GM19468 (cell line): ENCODE data around the gene PIK3R5.
"Not testable (repeated sequence)": the region's sequence is repeated elsewhere in the genome, so short reads cannot be mapped to it uniquely, and the experiment has no call there.

Experiments used
- ATAC-seq: cut with Tn5 transposase; IDR thresholded peaks from one replicate; pipeline ENCODE4 v1.9.1; 2021; ENCODE audit warnings: mild to moderate bottlenecking, moderate library complexity, moderate number of reproducible peaks; ENCODE audit not compliant: unreplicated experiment; ENCODE audit errors: extremely low read depth

The PIK3R5 gene

GRCh38 chr17:8885163-8885966, 80.1 kb downstream of the PIK3R5 start:
- not testable (repeated sequence) for ATAC-seq

GRCh38 chr17:8884336-8884990, 81.0 kb downstream of the PIK3R5 start:
- no peak for ATAC-seq

DNA sequence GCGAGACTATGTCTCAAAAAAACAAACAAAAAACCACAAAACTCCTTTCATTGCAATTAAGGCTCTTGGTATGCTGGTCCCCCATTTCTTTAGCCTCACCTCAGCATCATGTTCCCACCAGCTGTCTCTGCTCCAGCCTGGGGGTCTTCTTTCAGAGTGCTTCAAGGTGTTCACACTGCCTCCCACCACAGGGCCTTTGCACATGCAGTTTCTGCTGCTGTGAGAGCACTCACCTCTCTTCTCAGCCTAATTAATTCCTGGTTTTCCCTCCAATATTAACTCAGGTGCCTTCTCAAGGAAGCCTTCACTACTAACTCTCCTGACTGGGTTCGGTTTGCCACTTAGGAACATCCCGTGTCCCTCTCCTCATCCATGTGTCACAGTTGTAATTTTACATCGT, 82.2 kb downstream of the PIK3R5 start:
- ATAC-seq: no peak

- no peak for ATAC-seq
These were observed 83.9 kb downstream of the PIK3R5 start for GRCh38 chr17:8881606-8882005.

- ATAC-seq: no peak
These were observed 85.0 kb downstream of the PIK3R5 start for GRCh38 chr17:8880466-8880865.

DNA sequence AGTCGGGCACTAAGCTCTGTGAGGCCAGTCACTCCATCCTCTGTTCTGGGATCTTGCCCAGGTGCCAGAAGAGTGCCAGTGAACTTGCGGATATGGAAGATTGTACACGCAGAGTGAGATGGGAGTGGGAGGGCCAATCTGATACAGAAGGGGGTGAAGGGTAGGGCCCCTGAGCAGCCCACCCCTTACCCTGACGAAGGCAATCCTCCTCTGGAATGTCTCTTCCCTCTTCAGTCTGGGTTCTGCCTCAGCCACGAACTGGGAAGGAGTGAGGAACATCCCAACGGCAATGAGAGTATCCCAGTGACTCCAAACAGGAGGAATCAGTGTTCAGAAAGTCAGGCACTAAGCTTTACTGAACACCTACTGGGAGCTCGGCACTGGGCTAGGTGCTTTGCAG, 86.1 kb downstream of the PIK3R5 start:
- no peak for ATAC-seq

DNA sequence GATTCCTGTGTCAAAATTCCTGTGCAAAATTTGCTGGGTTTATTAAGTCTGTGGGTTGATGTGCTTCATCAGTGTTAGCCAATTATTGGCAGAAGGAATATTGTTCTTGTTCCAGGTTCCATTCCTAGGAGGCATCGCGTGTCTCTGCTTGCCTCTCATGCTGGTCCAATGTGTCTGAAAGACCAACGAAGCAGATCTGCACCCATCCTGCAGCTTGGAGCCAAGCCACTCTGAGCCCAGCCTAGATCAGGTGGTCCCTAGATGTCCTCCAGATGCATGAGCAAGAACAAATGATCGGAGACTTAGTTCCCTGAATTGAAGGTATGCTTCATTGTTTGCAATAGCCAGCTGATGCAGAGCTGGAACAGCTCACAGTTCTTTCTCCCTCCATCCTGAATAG, 87.5 kb downstream of the PIK3R5 start:
- ATAC-seq: no peak

- no peak for ATAC-seq
These were observed 89.5 kb downstream of the PIK3R5 start for GRCh38 chr17:8875957-8876356.

- no peak for ATAC-seq
These were observed 90.1 kb downstream of the PIK3R5 start for GRCh38 chr17:8875436-8875835.

- ATAC-seq: no peak
These were observed 91.4 kb downstream of the PIK3R5 start for GRCh38 chr17:8873801-8874715.

DNA sequence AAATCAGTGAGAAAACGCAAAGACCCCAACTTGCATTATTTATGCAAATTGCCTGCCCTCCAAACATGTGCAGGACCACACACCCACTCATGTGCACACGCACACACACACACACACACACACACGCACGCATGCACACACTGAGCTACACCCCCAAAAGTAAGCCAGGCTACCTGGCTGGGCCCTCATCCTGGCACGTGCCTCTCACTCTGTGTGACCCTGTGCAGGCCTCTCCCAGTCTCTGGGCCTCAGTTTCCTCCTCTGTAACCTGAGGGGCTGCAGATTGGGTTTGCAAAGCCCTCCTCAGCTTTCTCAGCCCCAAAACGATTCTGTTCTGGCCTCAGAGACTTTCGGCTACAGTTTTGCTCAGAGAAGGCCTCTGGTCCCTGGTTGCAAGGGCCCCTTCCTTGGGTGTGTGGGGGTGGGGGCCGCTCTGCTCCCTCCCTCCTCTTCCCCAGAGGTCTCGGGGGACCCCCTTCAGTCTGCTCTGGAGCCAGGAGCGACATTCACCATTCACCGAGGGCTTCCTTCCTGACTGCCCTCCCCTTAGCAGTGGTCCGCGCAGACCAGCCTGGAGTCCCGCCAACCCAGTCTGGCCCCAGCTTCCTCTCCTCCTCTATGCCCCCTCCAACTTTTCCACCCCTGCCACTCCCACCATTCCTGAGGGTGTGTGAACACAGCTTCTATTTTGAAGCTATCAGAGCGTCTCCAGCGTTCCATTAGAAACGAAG, 92.6 kb downstream of the PIK3R5 start:
- no peak for ATAC-seq

DNA sequence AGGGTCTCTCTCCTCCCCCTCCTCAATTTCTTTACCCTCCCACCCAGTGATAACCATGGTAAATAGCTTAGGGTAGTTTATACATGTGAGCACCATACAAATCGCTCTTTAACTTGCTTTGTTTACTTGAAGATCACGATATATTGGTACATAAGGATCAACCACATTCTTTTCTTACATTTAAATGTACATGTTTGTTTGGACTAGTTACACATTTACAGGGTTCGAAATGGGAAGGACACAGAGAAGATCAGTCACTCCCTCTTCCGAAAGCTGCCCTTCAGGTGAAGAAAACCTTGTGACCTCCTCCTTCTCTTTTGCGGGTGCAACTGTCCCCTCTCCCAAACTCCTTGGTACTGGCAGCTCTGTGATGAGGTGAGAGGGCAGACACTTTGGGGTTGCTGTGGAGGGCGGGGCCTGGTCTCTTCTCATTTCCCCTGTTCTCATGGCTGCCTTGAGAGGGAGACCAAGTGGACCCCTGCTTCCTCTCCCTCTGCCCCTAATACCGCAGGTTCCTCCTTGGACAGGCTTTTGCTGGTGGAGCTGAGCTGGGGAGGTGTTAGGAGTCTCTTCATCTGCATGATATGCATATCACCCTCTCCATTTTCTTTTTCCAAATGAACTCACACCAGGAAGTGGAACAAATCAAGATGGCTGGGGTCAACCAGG, 93.3 kb downstream of the PIK3R5 start:
- no peak for ATAC-seq

- ATAC-seq: no peak
These were observed 94.4 kb downstream of the PIK3R5 start for GRCh38 chr17:8871081-8871581.

DNA sequence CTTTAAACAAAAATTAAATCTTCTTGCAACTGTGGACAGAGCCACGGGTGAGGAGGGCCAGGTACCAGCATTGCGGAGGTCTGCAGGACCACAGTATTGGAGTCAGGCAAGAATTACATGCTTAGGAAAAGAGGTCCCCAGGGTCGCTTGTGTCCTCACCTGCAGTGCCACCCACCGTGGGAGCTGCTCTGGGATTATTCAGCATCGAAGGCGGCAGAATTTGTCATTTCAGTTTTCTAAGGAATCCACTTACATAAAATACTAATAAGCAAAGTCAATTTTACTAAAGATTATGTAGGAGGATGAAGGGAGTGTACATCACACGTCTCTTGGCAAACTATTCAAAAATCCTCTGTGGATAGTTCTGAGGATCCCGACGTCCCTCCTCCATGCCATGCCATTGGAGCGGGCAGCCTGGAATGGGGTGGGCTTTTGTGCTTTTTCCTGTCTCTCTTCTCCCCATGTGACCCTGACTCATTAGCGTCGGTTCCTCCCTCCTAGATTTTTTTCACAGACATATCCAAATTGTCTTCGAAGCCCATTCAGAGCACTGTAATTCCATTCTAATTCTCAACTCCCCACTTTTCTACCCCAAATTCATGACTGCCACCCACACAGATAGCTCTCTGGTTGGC, 95.0 kb downstream of the PIK3R5 start:
- no peak for ATAC-seq

DNA sequence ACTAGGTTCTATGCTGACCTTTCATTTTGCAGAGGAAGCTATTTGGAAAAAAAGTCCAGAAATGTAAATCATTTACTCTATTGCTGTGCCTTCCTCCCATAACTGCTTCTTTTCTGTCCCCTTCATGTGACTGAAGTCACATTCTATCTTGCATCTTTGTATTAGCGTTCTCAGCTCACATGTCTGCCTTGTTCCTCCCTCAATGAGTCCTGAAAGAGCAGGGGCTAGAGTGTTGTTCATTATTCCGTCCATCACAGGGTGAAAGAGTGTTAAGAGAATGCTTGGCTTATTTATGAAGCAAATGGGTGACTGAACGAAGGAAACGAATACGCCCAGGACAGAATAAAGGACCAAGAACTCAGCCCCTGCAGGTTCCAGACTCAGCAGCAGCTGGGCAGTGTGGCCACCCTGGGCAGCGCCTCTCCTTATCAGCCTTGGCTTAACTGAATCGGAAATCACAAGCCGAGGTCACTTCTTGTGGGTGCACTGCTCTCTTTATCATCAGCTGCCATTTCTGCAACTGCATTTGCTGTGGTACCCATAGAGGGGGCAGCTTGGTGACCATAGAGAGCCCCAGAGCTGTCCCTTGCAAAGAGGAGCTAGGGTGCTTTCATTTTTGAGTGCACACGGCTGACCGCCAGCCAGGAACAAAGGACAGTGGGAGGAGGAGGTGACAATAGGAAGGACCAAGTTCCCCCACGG, 96.2 kb downstream of the PIK3R5 start:
- no peak for ATAC-seq

GRCh38 chr17:8868529-8868951, 97.0 kb downstream of the PIK3R5 start:
- ATAC-seq: peak; percentile 23

- ATAC-seq: no peak
These were observed 97.4 kb downstream of the PIK3R5 start for GRCh38 chr17:8868092-8868491.

- no peak for ATAC-seq
These were observed 98.0 kb downstream of the PIK3R5 start, which contains the start of gene PIK3R6 for GRCh38 chr17:8867361-8867981. TSS of gene PIK3R6 (minus strand) at chr17:8867674. CDS start at chr17:8849794, 17,880 bp downstream.
